ENCODE results near the gene TXNDC11. TPM values are rescaled to one million over a fixed set of nuclear protein-coding genes. Genes with fewer than 3 reads are reported as not detected.
A peak's percentile ranks its signal among the peaks of the same experiment; 100 is the strongest.

TXNDC11 gene
- total and polyA plus RNA-seq, 10 of the 15 experiments (the other 5 are each of a cell fraction or from before 2014, with no cell fraction given): 1.7 to 86.7 (median 54.4) TPM

GRCh38 chr16:11706180-11706742 lies 36.4 kb downstream of the TXNDC11 start:
- in situ Hi-C loops (cut with MboI): no loop called here
- H2AFZ ChIP-seq (ENCODE audit: control insufficient read depth, low read depth, low read length): no peak overlapping the region
- no peaks in the 10 kb centered on the region; the same call in 1 of the 2 replicates for H3K4me1 ChIP-seq (ENCODE audit: control insufficient read depth, insufficient read depth, low read length)
- ATAC-seq: peak; percentile 52
- CTCF ChIA-PET: interaction anchor here (1.2 to 1.7 kb wide), 3 partner anchors 9 to 310 kb away, joined by 3 to 5 read pairs (median 5); no protein-coding TSS in a partner anchor
- BruUV-seq (replicated peaks): no TSS peak
- no peak overlapping the region for H3K9ac ChIP-seq (ENCODE audit: control insufficient read depth, insufficient read depth, low read length)
- SMC1A ChIA-PET (ENCODE audit: uncharacterized antibody, unreplicated experiment): interaction anchor here (0.9 to 1.0 kb wide), 3 partner anchors 8 to 26 kb away, joined by 3 read pairs; no protein-coding TSS in a partner anchor
- H3K27me3 ChIP-seq (replicated peaks in 1 of 2; ENCODE audit: control insufficient read depth in 2 of 2, insufficient read depth in 2 of 2, low read length in 1 of 2): no peaks in the 10 kb centered on the region
- FAIRE-seq: no peak
- H4K20me1 ChIP-seq (ENCODE audit: control insufficient read depth, insufficient read depth): no peaks in the 10 kb centered on the region; the same call in 1 of the 2 replicates
- H3K79me2 ChIP-seq (ENCODE audit: control insufficient read depth, insufficient read depth, low read length): peaks cover 4% of the 10 kb centered on the region
- peaks cover 10 to 33% of the 10 kb centered on the region in 2 experiments for H3K36me3 ChIP-seq (ENCODE audit: control insufficient read depth in 2 of 2, insufficient read depth in 2 of 2, low read length in 1 of 2)
- RAD21 ChIA-PET (ENCODE audit: unreplicated experiment): no interaction called here
- H3K4me2 ChIP-seq (ENCODE audit: control insufficient read depth, insufficient read depth): no peak overlapping the region
- no peak overlapping the region for H3K4me3 ChIP-seq
- 97% methylated on average over 5 of the region's 5 CpGs for WGBS (ENCODE audit: insufficient coverage, insufficient replicate concordance, low lambda C conversion rate, missing lambda C conversion rate)
- intact Hi-C loops (cut with micrococcal nuclease; ENCODE audit: unreplicated experiment): no loop called here
- no peak overlapping the region for H3K27ac ChIP-seq (ENCODE audit: control insufficient read depth, insufficient read depth)
- POLR2A ChIA-PET: interaction anchor here (0.9 to 1.1 kb wide), 4 partner anchors 8 to 38 kb away, joined by 3 to 5 read pairs (median 3); partner anchors contain the start of gene TXNDC11
- H3K9me3 ChIP-seq (replicated peaks; ENCODE audit: control insufficient read depth, insufficient read depth, low read length): no peaks in the 10 kb centered on the region
- DNase-seq (ENCODE audit: low read depth, low spot score): no peak
- TF ChIP-seq BMI1 (IDR thresholded peaks at IDR 0.05; ENCODE audit: borderline replicate concordance) (no peak), POLR2A (IDR thresholded peaks at IDR 0.05; ENCODE audit: low read depth, low read length) (peak; percentile 56; the same call in 1 of the 2 replicates), RAD21 (IDR thresholded peaks at IDR 0.05; ENCODE audit: insufficient read depth, low read depth, low read length) (no peak), ESRRA (IDR thresholded peaks at IDR 0.05; ENCODE audit: low read length) (no peak), POLR2AphosphoS5 (IDR thresholded peaks at IDR 0.05; ENCODE audit: low read length) (peak; percentile 63; the same call in 1 of the 2 replicates), SMC3 (IDR thresholded peaks at IDR 0.05; ENCODE audit: borderline replicate concordance, low read length) (no peak), IKZF1 (conservative IDR thresholded peaks at IDR 0.05) (no peak), JUNB (IDR thresholded peaks at IDR 0.05) (no peak)
